GM23248 (cell line): ENCODE data around the gene KLF15. TPM values are rescaled to one million over a fixed set of nuclear protein-coding genes. Genes with fewer than 3 reads are reported as not detected.

Experiments
- DNase-seq: peaks from one replicate; pipeline ENCODE4 v3.0.0-alpha.2; 2015
- H2AFZ ChIP-seq: fragments of 200-600 bp; sonication (generic); 2 replicates; pipeline ENCODE4 v1.6.1; 2016; ENCODE audit warnings: antibody characterized with exemption
- H3F3A ChIP-seq: fragments of 200-600 bp; sonication (generic); 2 replicates; pipeline ENCODE4 v1.6.1; 2016; ENCODE audit warnings: mild to moderate bottlenecking, antibody characterized with exemption, mixed run types; ENCODE audit not compliant: insufficient read depth
- H3K27ac ChIP-seq: fragments of 200-600 bp; sonication (generic); 2 replicates; pipeline ENCODE4 v1.5.1; 2016; ENCODE audit warnings: mild to moderate bottlenecking
- H3K27me3 ChIP-seq: fragments of 200-600 bp; sonication (generic); replicated peaks from 2 replicates; pipeline ENCODE4 v1.6.1; 2016; ENCODE audit warnings: mild to moderate bottlenecking; ENCODE audit not compliant: insufficient read depth
- H3K36me3 ChIP-seq: fragments of 200-600 bp; sonication (generic); 2 replicates; pipeline ENCODE4 v1.6.1; 2016; ENCODE audit warnings: low read depth, mild to moderate bottlenecking
- H3K4me1 ChIP-seq: fragments of 200-600 bp; sonication (generic); 2 replicates; pipeline ENCODE4 v1.6.1; 2016; ENCODE audit warnings: mild to moderate bottlenecking; ENCODE audit not compliant: insufficient read depth
- H3K4me2 ChIP-seq: fragments of 200-600 bp; sonication (generic); one replicate; pipeline ENCODE4 v1.6.1; 2016; ENCODE audit warnings: mild to moderate bottlenecking; ENCODE audit not compliant: unreplicated experiment
- H3K4me3 ChIP-seq: fragments of 200-600 bp; sonication (generic); 2 replicates; pipeline ENCODE4 v1.5.1; 2016; ENCODE audit warnings: mild to moderate bottlenecking
- H3K79me2 ChIP-seq: fragments of 200-600 bp; sonication (generic); 2 replicates; pipeline ENCODE4 v1.6.1; 2016; ENCODE audit warnings: mild to moderate bottlenecking; ENCODE audit not compliant: insufficient read depth
- H3K9ac ChIP-seq: fragments of 200-600 bp; sonication (generic); 2 replicates; pipeline ENCODE4 v1.6.1; 2016; ENCODE audit warnings: mild to moderate bottlenecking
- H3K9me2 ChIP-seq: fragments of 200-600 bp; sonication (generic); 2 replicates; pipeline ENCODE4 v1.6.1; 2016; ENCODE audit warnings: mixed run types, mild to moderate bottlenecking, moderate library complexity; ENCODE audit not compliant: insufficient read depth
- H3K9me3 ChIP-seq: fragments of 200-600 bp; sonication (generic); one replicate; pipeline ENCODE4 v1.6.1; 2017; ENCODE audit warnings: low read depth
- H4K20me1 ChIP-seq: fragments of 200-600 bp; sonication (generic); 2 replicates; pipeline ENCODE4 v1.6.0; 2016; ENCODE audit not compliant: insufficient read depth
- EZH2 ChIP-seq: fragments of 200-600 bp; sonication (generic); IDR thresholded peaks from 2 replicates; pipeline ENCODE4 v1.6.1; 2018; ENCODE audit warnings: antibody characterized with exemption, mild to moderate bottlenecking; ENCODE audit not compliant: insufficient read depth, poor library complexity, severe bottlenecking
- EZH2phosphoT487 ChIP-seq: fragments of 200-600 bp; sonication (generic); IDR thresholded peaks from 2 replicates; pipeline ENCODE4 v1.6.1; 2018; ENCODE audit warnings: antibody characterized with exemption, moderate library complexity, mild to moderate bottlenecking, low read depth; ENCODE audit not compliant: insufficient read depth
- WGBS, 2 experiments: methylation state at CpG; one replicate each; pipeline ENCODE4 v1.1.6; 2015 to 2017; ENCODE audit warnings: low lambda C conversion rate in 2 of 2, low coverage in 1 of 2; ENCODE audit errors: missing lambda C conversion rate in 2 of 2; 5-methylcytosine and 5-hydroxymethylcytosine counted together
- in situ Hi-C: fragments of 300-500 bp; cut with MboI; formaldehyde crosslinking; loops from 2 replicates; pipeline ENCODE4 v1.15.0; 2020
- polyA plus RNA-seq: library from polyadenylated mRNA; unstranded; fragments of >200 nt; fragmentation: Nextera tagmentation; extraction: Ambion mirVana; gene quantifications from 2 replicates; pipeline ENCODE4 v1.2.1, GENCODE V29; 2016
- total RNA-seq: library from RNA; depleted of rRNA; stranded (reverse); fragments of >200 nt; shearing (Covaris generic); gene quantifications from 2 replicates; pipeline ENCODE4 v1.2.3, GENCODE V29; 2014

KLF15 gene
- total and polyA plus RNA-seq, 2 experiments from 2014 or later: 0.14 to 0.54 TPM

- no peak for DNase-seq
- in situ Hi-C loops: no loop called here
- Histone ChIP-seq H3K36me3 (no peaks in the 10 kb centered on the region), H2AFZ (peak overlapping the region; percentile 84; the same call in 1 of the 2 replicates), H3K4me1 (0 out of 2 replicates have a peak, but pooled peaks cover 7% of the 10 kb centered on the region), H3K9ac (no peak overlapping the region), H3F3A (no peaks in the 10 kb centered on the region), H3K4me3 (no peak overlapping the region), H4K20me1 (no peaks in the 10 kb centered on the region), H3K9me3 (no peaks in the 10 kb centered on the region), H3K27me3 (peaks cover 22% of the 10 kb centered on the region), H3K4me2 (no peak overlapping the region), H3K27ac (no peak overlapping the region), H3K79me2 (no peaks in the 10 kb centered on the region), H3K9me2 (no peaks in the 10 kb centered on the region)
- 91 to 97% methylated on average over 3 of the region's 3 CpGs for whole genome bisulfite sequencing, 2 experiments
- no peak for TF ChIP-seq EZH2
- TF ChIP-seq EZH2phosphoT487: no peak
These were observed 2.0 kb downstream of the KLF15 start for GRCh38 chr3:126355251-126355650.

- Histone ChIP-seq H3K27me3 (peaks cover 17% of the 10 kb centered on the region), H3K9me3 (no peaks in the 10 kb centered on the region), H3K27ac (no peak overlapping the region), H3F3A (no peaks in the 10 kb centered on the region), H3K4me3 (no peak overlapping the region), H3K9me2 (no peaks in the 10 kb centered on the region), H4K20me1 (no peaks in the 10 kb centered on the region), H3K9ac (no peak overlapping the region), H2AFZ (no peak overlapping the region), H3K4me2 (no peak overlapping the region), H3K4me1 (0 out of 2 replicates have a peak, but pooled peaks cover 7% of the 10 kb centered on the region), H3K36me3 (no peaks in the 10 kb centered on the region), H3K79me2 (no peaks in the 10 kb centered on the region)
- in situ Hi-C loops: no loop called here
- TF ChIP-seq EZH2: no peak
- TF ChIP-seq EZH2phosphoT487: no peak
- no peak for DNase-seq
- WGBS, 2 experiments: 81 to 83% methylated on average over 7 of the region's 7 CpGs
These were observed 2.4 kb downstream of the KLF15 start for GRCh38 chr3:126354776-126355175.

GRCh38 chr3:126353694-126354321 lies 3.4 kb downstream of the KLF15 start:
- DNase-seq: no peak
- Histone ChIP-seq H3K9me2 (no peaks in the 10 kb centered on the region), H3K9ac (no peak overlapping the region), H3K79me2 (no peaks in the 10 kb centered on the region), H3K27me3 (0 out of 2 replicates have a peak, but pooled peaks cover 7% of the 10 kb centered on the region), H3K36me3 (no peaks in the 10 kb centered on the region), H4K20me1 (no peaks in the 10 kb centered on the region), H3K9me3 (no peaks in the 10 kb centered on the region), H3F3A (no peaks in the 10 kb centered on the region), H3K4me2 (no peak overlapping the region), H2AFZ (no peak overlapping the region), H3K4me3 (no peak overlapping the region), H3K4me1 (0 out of 2 replicates have a peak, but pooled peaks cover 7% of the 10 kb centered on the region), H3K27ac (no peak overlapping the region)
- in situ Hi-C loops: no loop called here
- 81 to 84% methylated on average over 8 of the region's 8 CpGs for WGBS, 2 experiments
- TF ChIP-seq EZH2phosphoT487: no peak
- no peak for TF ChIP-seq EZH2

- Histone ChIP-seq H3K4me2 (no peak overlapping the region), H3K9me2 (no peaks in the 10 kb centered on the region), H3K36me3 (no peaks in the 10 kb centered on the region), H3K27me3 (no peaks in the 10 kb centered on the region), H3K4me1 (0 out of 2 replicates have a peak, but pooled peaks cover 7% of the 10 kb centered on the region), H3K79me2 (no peaks in the 10 kb centered on the region), H3K9ac (no peak overlapping the region), H3K4me3 (no peak overlapping the region), H3F3A (no peaks in the 10 kb centered on the region), H2AFZ (no peak overlapping the region), H4K20me1 (no peaks in the 10 kb centered on the region), H3K9me3 (no peaks in the 10 kb centered on the region), H3K27ac (no peak overlapping the region)
- peak; percentile 23 for DNase-seq
- TF ChIP-seq EZH2phosphoT487: no peak
- TF ChIP-seq EZH2: no peak
- in situ Hi-C loops: no loop called here
- WGBS, 2 experiments: 82 to 88% methylated on average over 23 to 27 of the region's 27 CpGs
These were observed 4.4 kb downstream of the KLF15 start for GRCh38 chr3:126352476-126353454.
